ENCODE data around the gene FAAP20. TPM values are rescaled to one million over a fixed set of nuclear protein-coding genes. Genes with fewer than 3 reads are reported as not detected.

The FAAP20 gene
- 80.2 TPM for polyA plus RNA-seq (2013, experiment 1 of 2; ENCODE audit: insufficient read length)
- 71.5 TPM for polyA plus RNA-seq (2013, experiment 2 of 2; ENCODE audit: insufficient read length)

- DNase-seq, result peak; percentile 69
Observed at GRCh38 chr1:2194319-2194897, at the start of gene FAAP20. FAAP20 (minus strand) TSS chr1:2194772; CDS start chr1:2194749, 23 bp downstream.

GRCh38 chr1:2242814-2243725, 48.5 kb upstream of the FAAP20 start:
- DNase-seq, result no peak

- DNase-seq, result no peak
Observed at GRCh38 chr1:2241820-2242219, 47.2 kb upstream of the FAAP20 start.

- peak; percentile 53 for DNase-seq
Observed at GRCh38 chr1:2240270-2241156, 45.9 kb upstream of the FAAP20 start.

GRCh38 chr1:2239384-2239985, 44.9 kb upstream of the FAAP20 start:
- no peak for DNase-seq

- DNase-seq, result no peak
Observed at GRCh38 chr1:2239013-2239370, 44.4 kb upstream of the FAAP20 start.

- DNase-seq, result no peak
Observed at GRCh38 chr1:2238361-2239012, 43.9 kb upstream of the FAAP20 start.

- no peak for DNase-seq
Observed at GRCh38 chr1:2237773-2238172, 43.2 kb upstream of the FAAP20 start.

- DNase-seq, result no peak
Observed at GRCh38 chr1:2236695-2237677, 42.4 kb upstream of the FAAP20 start.

- no peak for DNase-seq
Observed at GRCh38 chr1:2235300-2235998, 40.9 kb upstream of the FAAP20 start.

GRCh38 chr1:2234762-2235113, 40.2 kb upstream of the FAAP20 start:
- DNase-seq, result no peak

- DNase-seq, result peak; percentile 83
Observed at GRCh38 chr1:2233997-2234761, 39.6 kb upstream of the FAAP20 start.

GRCh38 chr1:2233468-2233867, 38.9 kb upstream of the FAAP20 start:
- no peak for DNase-seq

GRCh38 chr1:2232916-2233438, 38.4 kb upstream of the FAAP20 start:
- DNase-seq, result no peak

- DNase-seq, result no peak
Observed at GRCh38 chr1:2232255-2232915, 37.8 kb upstream of the FAAP20 start.

- DNase-seq, result peak; percentile 90
Observed at GRCh38 chr1:2231532-2232254, 37.1 kb upstream of the FAAP20 start.

GRCh38 chr1:2230781-2231531, 36.4 kb upstream of the FAAP20 start:
- DNase-seq, result peak; percentile 38
